HepG2 (cell line): ENCODE data around the gene MBIP. TPM values are rescaled to one million over a fixed set of nuclear protein-coding genes. Genes with fewer than 3 reads are reported as not detected.

Source experiments
- ATAC-seq: fragments of 200-7000 bp; cut with Tn5 transposase; 3 replicates; pipeline ENCODE4 v1.9.1; 2020; ENCODE audit warnings: mild to moderate bottlenecking, moderate library complexity
- BruUV-seq: library from RNA; stranded (reverse); fragments of 400-500 nt; replicated peaks from 2 replicates; lab custom pipeline; 2021; lab: Mats Ljungman, UMichigan
- CTCF ChIA-PET: fragments of 300-600 bp; formaldehyde crosslinking; extraction: SDS; loops from one replicate; lab custom pipeline; 2021; ENCODE audit warnings: low total read pairs, inconsistent platforms, low intra/inter-chr PET ratio; lab: Yijun Ruan, JAX
- POLR2A ChIA-PET: fragments of 350-600 bp; sonication (Branson Sonifier 250); formaldehyde crosslinking; loops from one replicate; lab custom pipeline; 2020; ENCODE audit warnings: antibody characterized with exemption, inconsistent platforms; lab: Yijun Ruan, JAX
- DNase-seq: peaks from one replicate; pipeline ENCODE4 v3.0.0-alpha.2; 2015; ENCODE audit warnings: low spot score
- FAIRE-seq: peaks from 3 replicates; lab custom pipeline; 2011; peaks lifted over from hg19 to GRCh38; lab: Jason Lieb, UNC
- H2AFZ ChIP-seq: one replicate; pipeline ENCODE4 v1.6.1; 2011; ENCODE audit warnings: low read length, inconsistent platforms
- H3K27ac ChIP-seq: fragments of 300-600 bp; 3 replicates; pipeline ENCODE4 v1.8.0; 2011; ENCODE audit warnings: mixed run types, mild to moderate bottlenecking, mixed read lengths, low read length, inconsistent platforms; ENCODE audit not compliant: insufficient read depth; ENCODE audit errors: extremely low read length
- H3K27me3 ChIP-seq, 2 experiments: fragments of 200-600 bp in 1 of 2; 2 replicates in 1 of 2; 3 replicates in 1 of 2; pipeline versions ENCODE4 v1.6.0 to v1.8.0; 2011; ENCODE audit warnings: low read length in 2 of 2, mild to moderate bottlenecking in 2 of 2, moderate library complexity in 2 of 2, inconsistent platforms in 1 of 2; ENCODE audit not compliant: insufficient read depth in 2 of 2, control insufficient read depth in 1 of 2
- H3K36me3 ChIP-seq, 2 experiments: fragments of 200-600 bp in 1 of 2; replicated peaks in 1 of 2; 2 replicates in 1 of 2; 3 replicates in 1 of 2; pipeline versions ENCODE4 v1.5.1 to v1.8.0; 2011; ENCODE audit warnings: low read length in 2 of 2, inconsistent platforms in 1 of 2; ENCODE audit not compliant: insufficient read depth in 2 of 2, control insufficient read depth in 1 of 2
- H3K4me1 ChIP-seq: 2 replicates; pipeline ENCODE4 v1.5.1; 2012; ENCODE audit warnings: low read length, inconsistent platforms; ENCODE audit not compliant: insufficient read depth
- H3K4me2 ChIP-seq: 2 replicates; pipeline ENCODE4 v1.6.0; 2011; ENCODE audit warnings: low read depth, low read length, inconsistent platforms
- H3K4me3 ChIP-seq, 3 experiments: fragments of 200-600 bp in 1 of 3; sonication (generic), shearing (Covaris generic) in 1 of 3; replicated peaks in 1 of 3; 2 replicates each; pipeline ENCODE4 v1.5.1; 2011 to 2016; ENCODE audit warnings: low read length in 3 of 3, inconsistent platforms in 2 of 3, low read depth in 2 of 3, mild to moderate bottlenecking in 2 of 3, control low read depth in 1 of 3, mixed read lengths in 1 of 3; ENCODE audit not compliant: insufficient read depth in 1 of 3
- H3K79me2 ChIP-seq: one replicate; pipeline ENCODE4 v1.6.1; 2011; ENCODE audit warnings: low read length, inconsistent platforms; ENCODE audit not compliant: insufficient read depth
- H3K9ac ChIP-seq: 2 replicates; pipeline ENCODE4 v1.6.0; 2011; ENCODE audit warnings: mild to moderate bottlenecking, low read depth, low read length, inconsistent platforms; ENCODE audit not compliant: insufficient read depth
- H3K9me3 ChIP-seq: 2 replicates; pipeline ENCODE4 v1.5.1; 2012; ENCODE audit warnings: mild to moderate bottlenecking, low read length
- H4K20me1 ChIP-seq: 2 replicates; pipeline ENCODE4 v1.6.0; 2011; ENCODE audit warnings: inconsistent platforms, mild to moderate bottlenecking, low read length, moderate library complexity; ENCODE audit not compliant: insufficient read depth
- CEBPB ChIP-seq: IDR thresholded peaks from 2 replicates; pipeline ENCODE4 v1.6.1; 2011; ENCODE audit warnings: low read depth, low read length, improper control_type of control experiment, borderline replicate concordance
- FOXA3 ChIP-seq: IDR thresholded peaks from 2 replicates; pipeline ENCODE4 v1.6.1; 2016; ENCODE audit warnings: missing genetic modification reagents, missing compliant biosample characterization
- ZNF180 ChIP-seq: sonication (generic); formaldehyde crosslinking; IDR thresholded peaks from 2 replicates; pipeline ENCODE4 v1.4.0; 2020; ENCODE audit warnings: low read depth, missing genetic modification reagents, borderline replicate concordance
- ZNF333 ChIP-seq: sonication (generic); formaldehyde crosslinking; IDR thresholded peaks from 2 replicates; pipeline ENCODE4 v1.4.0; 2020; ENCODE audit warnings: mild to moderate bottlenecking, missing genetic modification reagents, borderline replicate concordance
- WGBS: methylation state at CpG from one replicate; pipeline ENCODE4 v1.1.6; 2017; ENCODE audit warnings: low lambda C conversion rate; 5-methylcytosine and 5-hydroxymethylcytosine counted together
- in situ Hi-C: cut with HindIII; loops from 2 replicates; pipeline ENCODE4 v1.10.0; 2017; ENCODE audit warnings: low pct_unique_long_range_greater_than_20kb; ENCODE audit not compliant: extremely low pct_ligation_motif_present
- intact Hi-C: fragments of 100-400 bp; cut with micrococcal nuclease; formaldehyde crosslinking; loops from one replicate; pipeline ENCODE4 v1.10.0; 2022; ENCODE audit not compliant: unreplicated experiment
- polyA plus RNA-seq, 8 experiments: library from polyadenylated mRNA; depleted of rRNA in 3 of 8; stranded (reverse) in 7 of 8; unstranded in 1 of 8; fragments of >200 nt; fragmentation: Illumina TruSeq in 4 of 8; extraction: Trizol in 4 of 8; gene quantifications; 2 replicates each; pipeline versions ENCODE4 v1.2.1 to v1.2.3, GENCODE V29; 2011 to 2016; ENCODE audit warnings: low read depth in 4 of 8, missing spikeins in 1 of 8, mixed read lengths in 1 of 8; ENCODE audit not compliant: insufficient read depth in 1 of 8
- total RNA-seq, 5 experiments: library from RNA; depleted of rRNA; stranded (reverse); fragments of >200 nt; fragmentation: Illumina TruSeq; extraction: Trizol; gene quantifications; 2 replicates each; pipeline ENCODE4 v1.2.3, GENCODE V29; 2016; ENCODE audit warnings: low read depth in 1 of 5
- TF ChIP-seq, protein P1 (sequence below): IDR thresholded peaks from 2 replicates; pipeline ENCODE4 v1.6.1; 2016
- TF ChIP-seq, protein P2 (sequence below): IDR thresholded peaks from 2 replicates; pipeline ENCODE4 v1.4.0; 2020; ENCODE audit warnings: mild to moderate bottlenecking, missing genetic modification reagents
- TF ChIP-seq, protein P3 (sequence below): IDR thresholded peaks from 2 replicates; pipeline ENCODE4 v1.6.1; 2016

The MBIP gene
- total and polyA plus RNA-seq, 2 of the 13 experiments (the other 11 are each of a cell fraction or from before 2014, with no cell fraction given) = 48.1 to 48.6 TPM

DNA sequence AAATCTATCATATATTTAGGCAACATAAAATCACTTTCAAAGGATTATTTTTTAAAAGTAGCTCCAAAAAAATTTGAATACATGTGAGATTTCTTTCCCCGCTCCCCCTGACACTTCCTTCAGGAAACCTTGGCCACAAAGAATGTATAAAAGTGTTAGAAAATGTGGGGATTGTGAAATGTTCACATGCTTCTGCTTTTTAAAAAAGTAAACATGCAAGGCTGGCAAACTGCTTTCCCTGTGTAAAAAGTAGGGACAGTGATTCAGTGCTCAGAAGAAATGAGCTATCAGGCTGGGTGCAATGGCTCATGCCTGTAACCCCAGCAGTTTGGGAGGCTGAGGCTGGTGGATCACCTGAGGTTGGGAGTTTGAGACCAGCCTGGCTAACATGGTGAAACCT lies 26.6 kb downstream of the MBIP start:
- no peaks in the 10 kb centered on the region for H3K4me1 ChIP-seq
- ChIA-PET POLR2A (interaction anchor here (2.7 kb wide), 1 partner anchor 27 kb away, joined by 16 read pairs; the partner anchor contains the start of gene MBIP), CTCF (no interaction called here)
- intact Hi-C loops = no loop called here
- in situ Hi-C loops = no loop called here
- FAIRE-seq = no peak
- no peak overlapping the region for H3K4me3 ChIP-seq
- no peaks in the 10 kb centered on the region for H3K79me2 ChIP-seq
- 2% methylated on average over 1 of the region's 1 CpG for WGBS
- no peak overlapping the region for H3K27ac ChIP-seq
- TF ChIP-seq FOXA3 (CRISPR knock-in tag) (peak; percentile 25; the same call in 1 of the 2 replicates), CEBPB (peak; percentile 63), ZNF180 (CRISPR knock-in tag) (no peak), ZNF333 (CRISPR knock-in tag) (no peak)
- TF ChIP-seq, protein P1, sequence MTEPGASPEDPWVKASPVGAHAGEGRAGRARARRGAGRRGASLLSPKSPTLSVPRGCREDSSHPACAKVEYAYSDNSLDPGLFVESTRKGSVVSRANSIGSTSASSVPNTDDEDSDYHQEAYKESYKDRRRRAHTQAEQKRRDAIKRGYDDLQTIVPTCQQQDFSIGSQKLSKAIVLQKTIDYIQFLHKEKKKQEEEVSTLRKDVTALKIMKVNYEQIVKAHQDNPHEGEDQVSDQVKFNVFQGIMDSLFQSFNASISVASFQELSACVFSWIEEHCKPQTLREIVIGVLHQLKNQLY = 0 out of 2 replicates have a peak, but pooled peaks have one; percentile 30
- TF ChIP-seq, protein P2, sequence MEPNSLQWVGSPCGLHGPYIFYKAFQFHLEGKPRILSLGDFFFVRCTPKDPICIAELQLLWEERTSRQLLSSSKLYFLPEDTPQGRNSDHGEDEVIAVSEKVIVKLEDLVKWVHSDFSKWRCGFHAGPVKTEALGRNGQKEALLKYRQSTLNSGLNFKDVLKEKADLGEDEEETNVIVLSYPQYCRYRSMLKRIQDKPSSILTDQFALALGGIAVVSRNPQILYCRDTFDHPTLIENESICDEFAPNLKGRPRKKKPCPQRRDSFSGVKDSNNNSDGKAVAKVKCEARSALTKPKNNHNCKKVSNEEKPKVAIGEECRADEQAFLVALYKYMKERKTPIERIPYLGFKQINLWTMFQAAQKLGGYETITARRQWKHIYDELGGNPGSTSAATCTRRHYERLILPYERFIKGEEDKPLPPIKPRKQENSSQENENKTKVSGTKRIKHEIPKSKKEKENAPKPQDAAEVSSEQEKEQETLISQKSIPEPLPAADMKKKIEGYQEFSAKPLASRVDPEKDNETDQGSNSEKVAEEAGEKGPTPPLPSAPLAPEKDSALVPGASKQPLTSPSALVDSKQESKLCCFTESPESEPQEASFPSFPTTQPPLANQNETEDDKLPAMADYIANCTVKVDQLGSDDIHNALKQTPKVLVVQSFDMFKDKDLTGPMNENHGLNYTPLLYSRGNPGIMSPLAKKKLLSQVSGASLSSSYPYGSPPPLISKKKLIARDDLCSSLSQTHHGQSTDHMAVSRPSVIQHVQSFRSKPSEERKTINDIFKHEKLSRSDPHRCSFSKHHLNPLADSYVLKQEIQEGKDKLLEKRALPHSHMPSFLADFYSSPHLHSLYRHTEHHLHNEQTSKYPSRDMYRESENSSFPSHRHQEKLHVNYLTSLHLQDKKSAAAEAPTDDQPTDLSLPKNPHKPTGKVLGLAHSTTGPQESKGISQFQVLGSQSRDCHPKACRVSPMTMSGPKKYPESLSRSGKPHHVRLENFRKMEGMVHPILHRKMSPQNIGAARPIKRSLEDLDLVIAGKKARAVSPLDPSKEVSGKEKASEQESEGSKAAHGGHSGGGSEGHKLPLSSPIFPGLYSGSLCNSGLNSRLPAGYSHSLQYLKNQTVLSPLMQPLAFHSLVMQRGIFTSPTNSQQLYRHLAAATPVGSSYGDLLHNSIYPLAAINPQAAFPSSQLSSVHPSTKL = 0 out of 2 replicates have a peak, but pooled peaks have one; percentile 25
- TF ChIP-seq, protein P3, sequence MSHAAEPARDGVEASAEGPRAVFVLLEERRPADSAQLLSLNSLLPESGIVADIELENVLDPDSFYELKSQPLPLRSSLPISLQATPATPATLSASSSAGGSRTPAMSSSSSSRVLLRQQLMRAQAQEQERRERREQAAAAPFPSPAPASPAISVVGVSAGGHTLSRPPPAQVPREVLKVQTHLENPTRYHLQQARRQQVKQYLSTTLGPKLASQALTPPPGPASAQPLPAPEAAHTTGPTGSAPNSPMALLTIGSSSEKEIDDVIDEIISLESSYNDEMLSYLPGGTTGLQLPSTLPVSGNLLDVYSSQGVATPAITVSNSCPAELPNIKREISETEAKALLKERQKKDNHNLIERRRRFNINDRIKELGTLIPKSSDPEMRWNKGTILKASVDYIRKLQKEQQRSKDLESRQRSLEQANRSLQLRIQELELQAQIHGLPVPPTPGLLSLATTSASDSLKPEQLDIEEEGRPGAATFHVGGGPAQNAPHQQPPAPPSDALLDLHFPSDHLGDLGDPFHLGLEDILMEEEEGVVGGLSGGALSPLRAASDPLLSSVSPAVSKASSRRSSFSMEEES = 0 out of 2 replicates have a peak, but pooled peaks have one; percentile 31
- no TSS peak for BruUV-seq
- DNase-seq = peak; percentile 30
- no peak overlapping the region for H3K9ac ChIP-seq
- H4K20me1 ChIP-seq = no peaks in the 10 kb centered on the region
- no peak; the same call in 2 of the 3 replicates for ATAC-seq
- peaks cover 6 to 29% of the 10 kb centered on the region in 2 experiments for H3K36me3 ChIP-seq
- H3K4me2 ChIP-seq = no peak overlapping the region
- H3K9me3 ChIP-seq = no peaks in the 10 kb centered on the region
- H2AFZ ChIP-seq = no peak overlapping the region
- H3K27me3 ChIP-seq = no peaks in the 10 kb centered on the region
